Mesenchymal stem cell (in vitro differentiated cells and primary cell): Measurements from ENCODE around the gene TBX21.

Source experiments
- DNase-seq: peaks from one replicate; pipeline ENCODE4 v3.0.0-alpha.2; 2013
- H2AFZ ChIP-seq: one replicate; pipeline ENCODE4 v1.6.1; 2013; ENCODE audit warnings: low read depth, mild to moderate bottlenecking, control low read depth, inconsistent platforms, low read length, moderate library complexity
- H2AK5ac ChIP-seq: 2 replicates; pipeline ENCODE4 v1.6.1; 2013; ENCODE audit warnings: low read length, moderate library complexity, mild to moderate bottlenecking, inconsistent platforms; ENCODE audit not compliant: severe bottlenecking
- H2BK120ac ChIP-seq: one replicate; pipeline ENCODE4 v1.6.1; 2013; ENCODE audit warnings: low read depth, mild to moderate bottlenecking, inconsistent platforms, low read length, moderate library complexity
- H2BK12ac ChIP-seq, 2 experiments: one replicate each; pipeline ENCODE4 v1.6.1; 2013; ENCODE audit warnings: inconsistent platforms in 2 of 2, low read length in 2 of 2, mild to moderate bottlenecking in 2 of 2, moderate library complexity in 2 of 2, control low read depth in 1 of 2
- H2BK15ac ChIP-seq: one replicate; pipeline ENCODE4 v1.6.1; 2013; ENCODE audit warnings: mild to moderate bottlenecking, low read depth, inconsistent platforms; ENCODE audit not compliant: poor library complexity, severe bottlenecking
- H2BK5ac ChIP-seq: 2 replicates; pipeline ENCODE4 v1.6.1; 2013; ENCODE audit warnings: low read depth, mild to moderate bottlenecking, low read length, control low read depth, inconsistent platforms; ENCODE audit not compliant: poor library complexity, severe bottlenecking
- H3K14ac ChIP-seq, 2 experiments: one replicate each; pipeline ENCODE4 v1.6.1; 2013; ENCODE audit warnings: inconsistent platforms in 2 of 2, low read length in 2 of 2, control low read depth in 1 of 2, mild to moderate bottlenecking in 1 of 2, moderate library complexity in 1 of 2
- H3K18ac ChIP-seq, 2 experiments: one replicate each; pipeline ENCODE4 v1.6.1; 2013; ENCODE audit warnings: inconsistent platforms in 2 of 2, low read length in 2 of 2, control low read depth in 1 of 2, low read depth in 1 of 2, mild to moderate bottlenecking in 1 of 2
- H3K23ac ChIP-seq, 2 experiments: one replicate each; pipeline ENCODE4 v1.6.1; 2013; ENCODE audit warnings: inconsistent platforms in 2 of 2, low read length in 2 of 2, mild to moderate bottlenecking in 2 of 2, moderate library complexity in 2 of 2, control low read depth in 1 of 2
- H3K27ac ChIP-seq: 2 replicates; pipeline ENCODE4 v1.5.1; 2013; ENCODE audit warnings: mild to moderate bottlenecking, moderate library complexity, low read length, control low read depth, inconsistent platforms; ENCODE audit not compliant: poor library complexity, severe bottlenecking
- H3K27me3 ChIP-seq, 2 experiments: 2 replicates each; pipeline versions ENCODE4 v1.6.1 to v1.7.0; 2013; ENCODE audit warnings: low read length in 2 of 2, mild to moderate bottlenecking in 2 of 2, moderate library complexity in 2 of 2, control low read depth in 1 of 2, inconsistent platforms in 1 of 2; ENCODE audit not compliant: control insufficient read depth in 1 of 2, insufficient read depth in 1 of 2
- H3K36me3 ChIP-seq, 2 experiments: 2 replicates each; pipeline versions ENCODE4 v1.6.1 to v1.7.0; 2013; ENCODE audit warnings: low read length in 2 of 2, control low read depth in 1 of 2, inconsistent platforms in 1 of 2, low read depth in 1 of 2, mild to moderate bottlenecking in 1 of 2; ENCODE audit not compliant: insufficient read depth in 2 of 2, control insufficient read depth in 1 of 2
- H3K4ac ChIP-seq, 2 experiments: one replicate each; pipeline ENCODE4 v1.6.1; 2013; ENCODE audit warnings: inconsistent platforms in 2 of 2, low read length in 2 of 2, mild to moderate bottlenecking in 2 of 2, moderate library complexity in 2 of 2, control low read depth in 1 of 2, low read depth in 1 of 2
- H3K4me1 ChIP-seq: 2 replicates; pipeline ENCODE4 v1.6.1; 2013; ENCODE audit warnings: low read depth, low read length, control low read depth; ENCODE audit not compliant: control insufficient read depth, insufficient read depth
- H3K4me2 ChIP-seq: 2 replicates; pipeline ENCODE4 v1.6.1; 2013; ENCODE audit warnings: low read length, mild to moderate bottlenecking, inconsistent platforms; ENCODE audit not compliant: poor library complexity, severe bottlenecking
- H3K4me3 ChIP-seq, 2 experiments: 2 replicates each; pipeline versions ENCODE4 v1.5.1 to v1.7.0; 2013; ENCODE audit warnings: low read length in 2 of 2, mild to moderate bottlenecking in 2 of 2, control low read depth in 1 of 2, low read depth in 1 of 2; ENCODE audit not compliant: insufficient read depth in 1 of 2
- H3K79me1 ChIP-seq: replicated peaks from 2 replicates; pipeline ENCODE4 v1.6.1; 2013; ENCODE audit warnings: mild to moderate bottlenecking, control low read depth, low read length, inconsistent platforms; ENCODE audit not compliant: poor library complexity, severe bottlenecking
- H3K9ac ChIP-seq: 2 replicates; pipeline ENCODE4 v1.7.0; 2013; ENCODE audit warnings: mild to moderate bottlenecking, low read length, moderate library complexity
- H3K9me3 ChIP-seq: 2 replicates; pipeline ENCODE4 v1.7.0; 2013; ENCODE audit warnings: mild to moderate bottlenecking, low read length; ENCODE audit not compliant: control insufficient read depth
- H4K8ac ChIP-seq: one replicate; pipeline ENCODE4 v1.6.1; 2013; ENCODE audit warnings: inconsistent platforms, mild to moderate bottlenecking, low read length, moderate library complexity
- H4K91ac ChIP-seq: one replicate; pipeline ENCODE4 v1.6.1; 2013; ENCODE audit warnings: mild to moderate bottlenecking, low read length, inconsistent platforms
- WGBS: methylation state at CpG from one replicate; pipeline ENCODE4 v1.1.7; 2013; ENCODE audit warnings: mixed read lengths; 5-methylcytosine and 5-hydroxymethylcytosine counted together

TBX21 gene

GRCh38 chr17:47724705-47725104 lies 8.3 kb upstream of the TBX21 start:
- 50% methylated on average over 2 of the region's 2 CpGs for WGBS
- no peak overlapping the region for H3K4me3 ChIP-seq
- H3K27ac ChIP-seq: no peak overlapping the region
- no peaks in the 10 kb centered on the region for H3K36me3 ChIP-seq
- no peaks in the 10 kb centered on the region for H3K79me1 ChIP-seq
- DNase-seq: no peak
- H2AFZ ChIP-seq: no peak overlapping the region
- H3K23ac ChIP-seq: no peak overlapping the region
- no peak overlapping the region for H2BK12ac ChIP-seq
- H3K27me3 ChIP-seq: peaks cover 77 to 84% of the 10 kb centered on the region in 2 experiments
- no peak overlapping the region for H3K4ac ChIP-seq
- no peak overlapping the region for H2BK5ac ChIP-seq
- no peak overlapping the region for H3K9ac ChIP-seq
- H3K4me2 ChIP-seq: no peak overlapping the region
- H4K8ac ChIP-seq: no peak overlapping the region
- H3K9me3 ChIP-seq: no peaks in the 10 kb centered on the region
- H2BK120ac ChIP-seq: no peak overlapping the region
- peaks cover 20% of the 10 kb centered on the region for H3K4me1 ChIP-seq
- H2BK15ac ChIP-seq: no peak overlapping the region
- no peak overlapping the region for H3K14ac ChIP-seq
- no peak overlapping the region for H4K91ac ChIP-seq
- H2AK5ac ChIP-seq: no peak overlapping the region
- H3K18ac ChIP-seq: no peak overlapping the region

GRCh38 chr17:47725446-47726111 lies 7.5 kb upstream of the TBX21 start:
- Histone ChIP-seq H2BK5ac (no peak overlapping the region), H3K4me2 (no peak overlapping the region), H3K27me3 (peaks cover 83 to 84% of the 10 kb centered on the region in 2 experiments), H3K4ac (no peak overlapping the region), H2BK12ac (no peak overlapping the region), H3K9me3 (no peaks in the 10 kb centered on the region), H2BK15ac (no peak overlapping the region), H4K8ac (no peak overlapping the region), H2AK5ac (no peak overlapping the region), H3K14ac (no peak overlapping the region), H3K18ac (no peak overlapping the region), H3K27ac (no peak overlapping the region), H3K9ac (no peak overlapping the region), H2BK120ac (no peak overlapping the region), H3K23ac (no peak overlapping the region), H2AFZ (no peak overlapping the region), H3K36me3 (no peaks in the 10 kb centered on the region), H3K4me1 (peaks cover 11% of the 10 kb centered on the region), H3K4me3 (no peak overlapping the region), H4K91ac (no peak overlapping the region), H3K79me1 (no peaks in the 10 kb centered on the region)
- 74% methylated on average over 13 of the region's 13 CpGs for WGBS
- DNase-seq: no peak

- no peaks in the 10 kb centered on the region for H3K9me3 ChIP-seq
- DNase-seq: no peak
- H3K4me3 ChIP-seq: no peak overlapping the region
- no peak overlapping the region for H2BK12ac ChIP-seq
- no peak overlapping the region for H3K14ac ChIP-seq
- no peak overlapping the region for H3K4ac ChIP-seq
- H3K23ac ChIP-seq: no peak overlapping the region
- H2AFZ ChIP-seq: no peak overlapping the region
- WGBS: 81% methylated on average over 11 of the region's 12 CpGs
- H3K27me3 ChIP-seq: peaks cover 80 to 84% of the 10 kb centered on the region in 2 experiments
- H2AK5ac ChIP-seq: no peak overlapping the region
- H2BK15ac ChIP-seq: no peak overlapping the region
- no peaks in the 10 kb centered on the region for H3K79me1 ChIP-seq
- no peak overlapping the region for H2BK120ac ChIP-seq
- H3K9ac ChIP-seq: no peak overlapping the region
- no peak overlapping the region for H4K8ac ChIP-seq
- H3K36me3 ChIP-seq: no peaks in the 10 kb centered on the region
- H2BK5ac ChIP-seq: no peak overlapping the region
- no peak overlapping the region for H3K4me2 ChIP-seq
- no peak overlapping the region for H3K18ac ChIP-seq
- H4K91ac ChIP-seq: no peak overlapping the region
- no peak overlapping the region for H3K27ac ChIP-seq
- no peaks in the 10 kb centered on the region for H3K4me1 ChIP-seq
Observed at GRCh38 chr17:47726796-47727703, 6.0 kb upstream of the TBX21 start.

GRCh38 chr17:47727704-47728036 lies 5.4 kb upstream of the TBX21 start:
- H2BK120ac ChIP-seq: no peak overlapping the region

More at GRCh38 chr17:47727704-47728036, 5.4 kb upstream of the TBX21 start:
- Histone ChIP-seq H4K91ac (no peak overlapping the region), H3K4me2 (no peak overlapping the region), H3K23ac (no peak overlapping the region), H3K4ac (no peak overlapping the region), H3K27ac (no peak overlapping the region), H3K9me3 (no peaks in the 10 kb centered on the region), H3K4me1 (no peaks in the 10 kb centered on the region), H2AK5ac (no peak overlapping the region), H3K9ac (no peak overlapping the region), H2BK15ac (no peak overlapping the region), H4K8ac (no peak overlapping the region), H3K36me3 (no peaks in the 10 kb centered on the region), H3K27me3 (peaks cover 82 to 84% of the 10 kb centered on the region in 2 experiments), H3K18ac (no peak overlapping the region), H3K4me3 (no peak overlapping the region), H2BK5ac (no peak overlapping the region), H2BK12ac (no peak overlapping the region), H2AFZ (no peak overlapping the region), H3K14ac (no peak overlapping the region), H3K79me1 (no peaks in the 10 kb centered on the region)
- WGBS: 84% methylated on average over 8 of the region's 9 CpGs
- DNase-seq: no peak
